WERI-Rb-1 (cell line): Measurements from ENCODE around the gene BLOC1S4.

Experiments
- DNase-seq: peaks from one replicate; pipeline ENCODE4 v3.0.0-alpha.2; 2020
- H3K27ac ChIP-seq: fragments of 250-450 bp; sonication (Bioruptor Pico); 2 replicates; pipeline ENCODE4 v1.5.1; 2020; ENCODE audit warnings: mild to moderate bottlenecking, moderate library complexity
- H3K27me3 ChIP-seq: fragments of 250-450 bp; sonication (Bioruptor Pico); 2 replicates; pipeline ENCODE4 v1.5.1; 2021; ENCODE audit warnings: mild to moderate bottlenecking, low read depth, moderate library complexity; ENCODE audit not compliant: insufficient read depth, severe bottlenecking
- H3K36me3 ChIP-seq: fragments of 250-450 bp; sonication (Bioruptor Pico); 2 replicates; pipeline ENCODE4 v1.5.1; 2020; ENCODE audit warnings: mild to moderate bottlenecking, moderate library complexity
- H3K4me3 ChIP-seq: 2 replicates; pipeline ENCODE4 v1.5.1; 2011; ENCODE audit warnings: low read depth, mild to moderate bottlenecking, control low read depth, low read length
- H3K9me3 ChIP-seq: fragments of 250-450 bp; sonication (Bioruptor Pico); 2 replicates; pipeline ENCODE4 v1.5.1; 2021; ENCODE audit warnings: mild to moderate bottlenecking, moderate library complexity; ENCODE audit not compliant: severe bottlenecking
- CTCF ChIP-seq: IDR thresholded peaks from 2 replicates; pipeline ENCODE4 v1.5.1; 2011; ENCODE audit warnings: low read depth, mild to moderate bottlenecking, control low read depth, inconsistent platforms, low read length

Gene BLOC1S4

GRCh38 chr4:6695660-6696610, 20.0 kb upstream of the BLOC1S4 start:
- no peak for DNase-seq

GRCh38 chr4:6696611-6697010, 19.4 kb upstream of the BLOC1S4 start:
- no peak for TF ChIP-seq CTCF
- Histone ChIP-seq H3K36me3 (peaks cover 4% of the 10 kb centered on the region), H3K27me3 (no peaks in the 10 kb centered on the region), H3K4me3 (no peak overlapping the region), H3K9me3 (no peaks in the 10 kb centered on the region), H3K27ac (no peak overlapping the region)
- no peak for DNase-seq

More at GRCh38 chr4:6695660-6696610, 20.0 kb upstream of the BLOC1S4 start:
- Histone ChIP-seq H3K9me3 (no peaks in the 10 kb centered on the region), H3K27ac (no peak overlapping the region), H3K36me3 (peaks cover 4% of the 10 kb centered on the region; the same call in 1 of the 2 replicates), H3K27me3 (no peaks in the 10 kb centered on the region), H3K4me3 (no peak overlapping the region)
- no peak for TF ChIP-seq CTCF

GRCh38 chr4:6697131-6697530, 18.8 kb upstream of the BLOC1S4 start:
- DNase-seq, result no peak
- no peak overlapping the region for H3K4me3 ChIP-seq
- no peaks in the 10 kb centered on the region for H3K9me3 ChIP-seq
- H3K27ac ChIP-seq, result no peak overlapping the region
- no peak for TF ChIP-seq CTCF
- peaks cover 6% of the 10 kb centered on the region for H3K36me3 ChIP-seq
- H3K27me3 ChIP-seq, result no peaks in the 10 kb centered on the region

- H3K36me3 ChIP-seq, result peaks cover 23% of the 10 kb centered on the region
Measured at GRCh38 chr4:6699388-6699787, 16.6 kb upstream of the BLOC1S4 start.

GRCh38 chr4:6699903-6700302, 16.1 kb upstream of the BLOC1S4 start:
- H3K27me3 ChIP-seq, result no peaks in the 10 kb centered on the region
- no peak overlapping the region for H3K4me3 ChIP-seq
- TF ChIP-seq CTCF, result no peak
- peaks cover 28% of the 10 kb centered on the region for H3K36me3 ChIP-seq
- peaks cover 4% of the 10 kb centered on the region for H3K9me3 ChIP-seq
- H3K27ac ChIP-seq, result no peak overlapping the region
- DNase-seq, result no peak

More at GRCh38 chr4:6699388-6699787, 16.6 kb upstream of the BLOC1S4 start:
- TF ChIP-seq CTCF, result no peak
- H3K9me3 ChIP-seq, result peaks cover 4% of the 10 kb centered on the region
- H3K4me3 ChIP-seq, result no peak overlapping the region
- no peak for DNase-seq
- H3K27ac ChIP-seq, result no peak overlapping the region
- no peaks in the 10 kb centered on the region for H3K27me3 ChIP-seq

GRCh38 chr4:6701371-6701770, 14.6 kb upstream of the BLOC1S4 start:
- Histone ChIP-seq H3K9me3 (peaks cover 4% of the 10 kb centered on the region), H3K4me3 (no peak overlapping the region), H3K27ac (no peak overlapping the region), H3K36me3 (peaks cover 36% of the 10 kb centered on the region), H3K27me3 (no peaks in the 10 kb centered on the region)
- TF ChIP-seq CTCF, result peak; percentile 75
- peak; percentile 46 for DNase-seq
